Activated CD8-positive, alpha-beta T cell treated with anti-CD3 and anti-CD28 coated beads for 36 hours (primary cell): Measurements from ENCODE around the gene KCNA10. TPM values are rescaled to one million over a fixed set of nuclear protein-coding genes. Genes with fewer than 3 reads are reported as not detected.

Source experiments
- ATAC-seq: fragments of 200-7000 bp; cut with Tn5 transposase; one replicate; pipeline ENCODE4 v1.10.0; 2021; ENCODE audit warnings: mild to moderate bottlenecking, moderate library complexity
- CTCF ChIA-PET: fragments of 350-600 bp; sonication (Branson Sonifier 250); formaldehyde crosslinking; loops from one replicate; lab custom pipeline; 2021; ENCODE audit warnings: antibody characterized with exemption; lab: Charles Lee
- POLR2A ChIA-PET: fragments of 350-600 bp; sonication (Branson Sonifier 250); formaldehyde crosslinking; loops from one replicate; lab custom pipeline; 2021; ENCODE audit warnings: antibody characterized with exemption; lab: Charles Lee
- DNase-seq: peaks from one replicate; pipeline ENCODE4 v3.0.0-alpha.2; 2020
- H3K27ac Mint-ChIP-seq: one replicate; pipeline ENCODE4 v1.8.0; 2021; ENCODE audit warnings: mild to moderate bottlenecking, mixed read lengths
- H3K27me3 Mint-ChIP-seq: one replicate; pipeline ENCODE4 v1.8.0; 2021; ENCODE audit warnings: mixed read lengths
- H3K36me3 Mint-ChIP-seq: one replicate; pipeline ENCODE4 v1.8.0; 2021; ENCODE audit warnings: low read depth, mixed read lengths
- H3K4me1 Mint-ChIP-seq: one replicate; pipeline ENCODE4 v1.8.0; 2021; ENCODE audit warnings: low read depth, mixed read lengths
- H3K4me3 Mint-ChIP-seq: one replicate; pipeline ENCODE4 v1.8.0; 2021; ENCODE audit warnings: mild to moderate bottlenecking, moderate library complexity, mixed read lengths
- H3K9me3 Mint-ChIP-seq: one replicate; pipeline ENCODE4 v1.8.0; 2021; ENCODE audit warnings: mixed read lengths
- intact Hi-C: fragments of 100-400 bp; cut with micrococcal nuclease; formaldehyde crosslinking; loops from one replicate; pipeline ENCODE4 v1.10.0; 2022
- total RNA-seq, 2 experiments: library from RNA; stranded (reverse); gene quantifications; one replicate each; pipeline ENCODE4 v1.2.3, GENCODE V29; 2021
- TF ChIP-seq, protein P1 (sequence below): fragments of 200-600 bp; IDR thresholded peaks from one replicate; pipeline ENCODE4 v1.8.0; 2022; ENCODE audit warnings: antibody characterized with exemption, mild to moderate bottlenecking

Gene KCNA10
- total RNA-seq, 2 experiments from 2014 or later = not detected

DNA sequence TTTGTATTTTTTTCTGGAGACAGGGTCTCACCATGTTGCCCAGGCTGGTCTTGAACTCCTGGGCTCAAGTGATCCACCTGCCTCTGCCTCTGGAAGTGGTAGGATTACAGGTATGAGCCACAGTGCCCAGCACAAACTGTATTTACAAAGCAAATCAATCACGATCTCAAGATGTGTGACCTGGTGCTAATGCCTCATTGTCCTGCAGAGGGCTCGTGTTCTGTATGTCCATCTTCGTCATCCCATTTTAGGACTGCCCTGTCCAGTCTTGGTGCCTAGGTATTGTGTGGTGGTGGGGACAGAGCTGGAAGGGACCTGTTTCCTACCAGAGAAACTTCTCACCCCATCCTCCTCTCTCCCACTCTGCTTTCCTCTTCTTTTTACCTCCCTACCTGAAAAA lies 47.8 kb downstream of the KCNA10 start:
- H3K36me3 Mint-ChIP-seq = no peaks in the 10 kb centered on the region
- H3K27me3 Mint-ChIP-seq = peaks cover 3% of the 10 kb centered on the region
- no peak overlapping the region for H3K4me3 Mint-ChIP-seq
- no peak overlapping the region for H3K27ac Mint-ChIP-seq
- DNase-seq = no peak
- no peaks in the 10 kb centered on the region for H3K9me3 Mint-ChIP-seq
- ChIA-PET POLR2A (no interaction called here), CTCF (no interaction called here)
- TF ChIP-seq, protein P1, sequence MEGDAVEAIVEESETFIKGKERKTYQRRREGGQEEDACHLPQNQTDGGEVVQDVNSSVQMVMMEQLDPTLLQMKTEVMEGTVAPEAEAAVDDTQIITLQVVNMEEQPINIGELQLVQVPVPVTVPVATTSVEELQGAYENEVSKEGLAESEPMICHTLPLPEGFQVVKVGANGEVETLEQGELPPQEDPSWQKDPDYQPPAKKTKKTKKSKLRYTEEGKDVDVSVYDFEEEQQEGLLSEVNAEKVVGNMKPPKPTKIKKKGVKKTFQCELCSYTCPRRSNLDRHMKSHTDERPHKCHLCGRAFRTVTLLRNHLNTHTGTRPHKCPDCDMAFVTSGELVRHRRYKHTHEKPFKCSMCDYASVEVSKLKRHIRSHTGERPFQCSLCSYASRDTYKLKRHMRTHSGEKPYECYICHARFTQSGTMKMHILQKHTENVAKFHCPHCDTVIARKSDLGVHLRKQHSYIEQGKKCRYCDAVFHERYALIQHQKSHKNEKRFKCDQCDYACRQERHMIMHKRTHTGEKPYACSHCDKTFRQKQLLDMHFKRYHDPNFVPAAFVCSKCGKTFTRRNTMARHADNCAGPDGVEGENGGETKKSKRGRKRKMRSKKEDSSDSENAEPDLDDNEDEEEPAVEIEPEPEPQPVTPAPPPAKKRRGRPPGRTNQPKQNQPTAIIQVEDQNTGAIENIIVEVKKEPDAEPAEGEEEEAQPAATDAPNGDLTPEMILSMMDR = no peak
- H3K4me1 Mint-ChIP-seq = no peaks in the 10 kb centered on the region
- no peak for ATAC-seq
- intact Hi-C loops = no loop called here

Other genes with a start within 250 kb of the KCNA10 start
- 10 to 100 TPM; 70.8 to 72.5 TPM for gene RBM15, start 179.8 kb downstream of the KCNA10 start, total RNA-seq
- gene SLC16A4, start 128.1 kb downstream of the KCNA10 start, total RNA-seq = under 1 TPM; 0.27 to 0.51 TPM
- 100 to 1,000 TPM; 154 to 160 TPM for gene LAMTOR5, start 111.5 kb downstream of the KCNA10 start, total RNA-seq
- not detected for gene PROK1, start 68.0 kb downstream of the KCNA10 start, total RNA-seq
- gene KCNA2, start 87.2 kb upstream of the KCNA10 start, total RNA-seq = under 1 TPM; 0.02 to 0.14 TPM
- 10 to 100 TPM; 15.5 to 16.2 TPM for gene KCNA3, start 155.8 kb upstream of the KCNA10 start, total RNA-seq